ENCODE data around the gene NSF. TPM values are rescaled to one million over a fixed set of nuclear protein-coding genes. Genes with fewer than 3 reads are reported as not detected.

The NSF gene
- total and polyA plus RNA-seq, 2 donors (not counting 3 experiments of a cell fraction or from before 2014, with no cell fraction given), result 18.5 to 43.7 TPM

- intact Hi-C loops (cut with micrococcal nuclease), result no loop called here
- ChIA-PET POLR2A (no interaction called here), CTCF (interaction anchor here (1.1 kb wide), 1 partner anchor 9 kb away, joined by 4 read pairs; no protein-coding TSS in a partner anchor)
- Histone ChIP-seq H3K27ac (ENCODE audit: insufficient read depth, low read depth, low read length) (no peak overlapping the region), H3K9me1 (replicated peaks; ENCODE audit: control insufficient read depth, extremely low read depth, insufficient read depth, low read length) (no peaks in the 10 kb centered on the region), H2AFZ (ENCODE audit: low read depth, low read length) (no peak overlapping the region), H3K4me1 (ENCODE audit: control insufficient read depth, extremely low read depth, insufficient read depth, low read length) (no peaks in the 10 kb centered on the region), H3K4me3 (replicated peaks in 1 of 3; ENCODE audit: insufficient read depth in 1 of 3, low read depth in 1 of 3, low read length in 3 of 3) (no peak overlapping the region), H3K27me3 (ENCODE audit: control insufficient read depth in 2 of 2, insufficient read depth in 2 of 2, low read length in 2 of 2) (peaks cover 0 to 3% of the 10 kb centered on the region in 2 experiments), H3K9ac (replicated peaks; ENCODE audit: extremely low read depth, insufficient read depth, low read length) (no peak overlapping the region), H3K4me2 (ENCODE audit: insufficient read depth, low read length) (no peak overlapping the region), H4K20me1 (replicated peaks; ENCODE audit: control insufficient read depth, extremely low read depth, insufficient read depth, low read length) (no peaks in the 10 kb centered on the region), H3K79me2 (ENCODE audit: control insufficient read depth, insufficient read depth, low read length) (no peaks in the 10 kb centered on the region), H3K36me3 (ENCODE audit: control insufficient read depth in 2 of 2, extremely low read depth in 1 of 2, insufficient read depth in 2 of 2, low read length in 2 of 2) (no peaks in the 10 kb centered on the region), H3K9me3 (replicated peaks; ENCODE audit: control insufficient read depth, insufficient read depth, low read length) (no peaks in the 10 kb centered on the region)
- no TSS peak for BruUV-seq (replicated peaks)
- TF ChIP-seq POLR2A (IDR thresholded peaks at IDR 0.05; ENCODE audit: low read depth, low read length) (no peak), CTCF (IDR thresholded peaks at IDR 0.05; ENCODE audit: extremely low read depth in 1 of 2, insufficient read depth in 1 of 2, low read depth in 1 of 2, low read length in 2 of 2) (no peak), GATA2 (IDR thresholded peaks at IDR 0.05; ENCODE audit: insufficient read depth, insufficient read length, low read depth, low read length) (no peak), JUN (IDR thresholded peaks at IDR 0.05; ENCODE audit: borderline replicate concordance, insufficient read depth, insufficient read length, low read depth) (no peak), MAX (IDR thresholded peaks at IDR 0.05; ENCODE audit: insufficient read depth, insufficient read length) (no peak), POLR2AphosphoS5 (IDR thresholded peaks at IDR 0.05; ENCODE audit: insufficient read depth, low read depth, low read length) (no peak), FOS (IDR thresholded peaks at IDR 0.05; ENCODE audit: borderline replicate concordance, insufficient read depth, low read length) (no peak), MYC (IDR thresholded peaks at IDR 0.05; ENCODE audit: low read depth, low read length) (no peak), EZH2 (IDR thresholded peaks at IDR 0.05; ENCODE audit: borderline replicate concordance, low read depth, low read length, severe bottlenecking) (no peak)
- DNase-seq (ENCODE audit: low read depth, low spot score), result no peak
- FAIRE-seq, result no peak
- dilution Hi-C loops (cut with MboI; ENCODE audit: extremely low pct_ligation_motif_present, low sequenced_read_pairs), result no loop called here
Observed at GRCh38 chr17:46790216-46790615, 199.7 kb downstream of the NSF start.
